KMS-11 (cell line): ENCODE measurements around the gene SKP1.
A peak's percentile ranks its signal among the peaks of the same experiment; 100 is the strongest.

Experiments
- H2AFZ ChIP-seq: fragments of 200-600 bp; sonication (generic); 2 replicates; pipeline ENCODE4 v1.6.1; 2016; ENCODE audit warnings: antibody characterized with exemption, mixed run types, low read depth
- H3K27ac ChIP-seq: fragments of 200-600 bp; sonication (generic); 2 replicates; pipeline ENCODE4 v1.6.1; 2016; ENCODE audit warnings: mild to moderate bottlenecking, mixed run types
- H3K27me3 ChIP-seq: fragments of 200-600 bp; sonication (generic); 2 replicates; pipeline ENCODE4 v1.6.1; 2017; ENCODE audit warnings: mild to moderate bottlenecking, low read depth, mixed run types, moderate library complexity; ENCODE audit not compliant: insufficient read depth
- H3K36me3 ChIP-seq: fragments of 200-600 bp; sonication (generic); 2 replicates; pipeline ENCODE4 v1.6.1; 2017; ENCODE audit warnings: mild to moderate bottlenecking, mixed run types; ENCODE audit not compliant: insufficient read depth
- H3K4me1 ChIP-seq: fragments of 200-600 bp; sonication (generic); 2 replicates; pipeline ENCODE4 v1.6.1; 2016; ENCODE audit warnings: mild to moderate bottlenecking, low read depth, mixed run types; ENCODE audit not compliant: poor library complexity, severe bottlenecking
- H3K4me2 ChIP-seq: fragments of 200-600 bp; sonication (generic); 2 replicates; pipeline ENCODE4 v1.7.0; 2016; ENCODE audit warnings: mild to moderate bottlenecking, mixed run types
- H3K4me3 ChIP-seq: fragments of 200-600 bp; sonication (generic); IDR thresholded peaks from 2 replicates; pipeline ENCODE4 v1.6.1; 2017; ENCODE audit warnings: low read depth, low read length, mixed read lengths; ENCODE audit not compliant: insufficient read depth
- H3K79me2 ChIP-seq: fragments of 200-600 bp; sonication (generic); 2 replicates; pipeline ENCODE4 v1.6.1; 2016; ENCODE audit warnings: low read depth, mixed run types; ENCODE audit not compliant: insufficient read depth
- H3K9ac ChIP-seq: fragments of 200-600 bp; sonication (generic); 2 replicates; pipeline ENCODE4 v1.6.1; 2016; ENCODE audit warnings: mild to moderate bottlenecking, mixed run types
- H4K20me1 ChIP-seq: fragments of 200-600 bp; sonication (generic); 2 replicates; pipeline ENCODE4 v1.6.1; 2016; ENCODE audit warnings: mild to moderate bottlenecking, mixed run types; ENCODE audit not compliant: insufficient read depth
- CTCF ChIP-seq: fragments of 200-600 bp; sonication (generic); conservative IDR thresholded peaks from 2 replicates; pipeline ENCODE4 v1.6.1; 2017; ENCODE audit warnings: low read depth, mild to moderate bottlenecking, antibody characterized with exemption, low read length, moderate library complexity, mixed read lengths

Gene SKP1

GRCh38 chr5:134142052-134142451 is 34.7 kb downstream of the SKP1 start:
- Histone ChIP-seq H4K20me1 (peaks cover 4% of the 10 kb centered on the region; the same call in 1 of the 2 replicates), H3K4me3 (no peak overlapping the region), H3K4me1 (peaks cover 34% of the 10 kb centered on the region), H3K79me2 (no peaks in the 10 kb centered on the region), H3K27ac (no peak overlapping the region), H3K4me2 (no peak overlapping the region), H3K36me3 (no peaks in the 10 kb centered on the region), H2AFZ (no peak overlapping the region), H3K9ac (no peak overlapping the region), H3K27me3 (no peaks in the 10 kb centered on the region)
- no peak for TF ChIP-seq CTCF

DNA sequence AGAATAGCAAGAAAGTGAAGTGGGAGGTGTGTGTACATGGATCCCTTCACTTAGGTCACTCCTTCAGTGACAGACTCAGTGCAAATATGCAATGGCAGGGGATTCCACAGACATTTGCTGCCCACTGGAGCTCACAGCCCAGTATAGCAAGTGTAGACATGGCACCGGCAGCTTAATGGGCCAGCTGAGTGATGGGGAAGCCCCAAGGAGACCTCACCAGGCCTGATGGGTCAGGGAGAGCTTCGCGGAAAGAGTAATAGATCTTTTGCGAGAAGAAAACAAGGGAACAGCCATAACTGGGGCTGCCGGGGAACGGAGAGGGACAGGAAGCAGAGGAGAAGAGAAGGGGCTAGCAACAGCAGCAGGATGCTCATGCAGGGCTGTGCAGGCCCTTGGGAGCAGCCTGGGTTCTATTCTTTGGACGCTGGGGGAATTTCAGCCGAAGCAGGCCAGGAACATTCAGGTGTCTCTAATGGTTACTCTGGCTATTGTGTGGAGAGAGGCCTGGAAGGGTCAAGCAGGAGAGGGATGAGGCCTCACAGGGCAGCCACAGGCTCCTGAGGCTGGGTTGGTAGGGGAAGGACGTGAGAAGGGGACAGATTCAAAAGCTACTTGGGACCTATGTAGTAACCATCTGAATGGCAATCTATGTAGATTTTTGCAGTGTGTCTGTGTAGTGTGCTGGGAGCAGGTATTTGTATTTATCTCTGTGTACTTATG is 35.3 kb downstream of the SKP1 start:
- Histone ChIP-seq H4K20me1 (peaks cover 9% of the 10 kb centered on the region; the same call in 1 of the 2 replicates), H3K79me2 (no peaks in the 10 kb centered on the region), H3K9ac (no peak overlapping the region), H2AFZ (no peak overlapping the region), H3K4me1 (peaks cover 34% of the 10 kb centered on the region), H3K4me2 (no peak overlapping the region), H3K36me3 (no peaks in the 10 kb centered on the region), H3K27ac (no peak overlapping the region), H3K4me3 (no peak overlapping the region), H3K27me3 (no peaks in the 10 kb centered on the region)
- TF ChIP-seq CTCF: no peak

DNA sequence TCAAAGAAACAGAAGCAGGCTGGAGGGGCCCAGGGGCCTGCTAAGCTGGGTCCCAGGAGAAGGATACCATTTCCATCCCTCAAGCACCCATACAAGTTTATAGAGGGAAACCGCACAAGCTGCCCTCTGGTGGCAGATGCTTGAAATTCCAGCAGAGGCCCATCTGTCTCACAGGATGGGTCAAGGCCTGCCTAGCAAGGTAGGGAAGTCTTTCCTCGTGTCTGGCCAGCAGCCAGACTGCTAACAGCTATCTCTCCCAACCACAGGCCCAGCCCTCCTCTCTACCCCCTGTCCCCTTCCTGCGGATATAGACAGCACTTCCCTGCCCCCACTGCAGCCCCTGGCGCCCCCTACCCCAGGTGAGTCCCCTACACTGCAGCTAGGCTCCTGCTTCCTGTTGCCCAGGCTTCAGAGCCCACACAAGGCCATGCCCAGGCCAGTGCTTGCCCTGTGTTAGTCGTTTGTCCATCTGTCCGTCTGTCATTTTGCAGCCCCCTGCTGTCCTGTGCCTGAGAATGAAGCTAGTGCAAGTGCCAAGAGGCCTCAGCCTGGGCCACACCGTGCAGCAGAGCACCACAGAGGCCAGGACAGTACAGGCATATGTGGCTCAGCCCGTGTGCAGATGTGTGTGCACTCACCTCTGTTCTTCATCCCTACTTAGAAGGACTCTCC is 36.1 kb downstream of the SKP1 start:
- Histone ChIP-seq H3K4me1 (peaks cover 34% of the 10 kb centered on the region), H3K27me3 (no peaks in the 10 kb centered on the region), H2AFZ (no peak overlapping the region), H3K79me2 (no peaks in the 10 kb centered on the region), H3K4me3 (no peak overlapping the region), H3K4me2 (no peak overlapping the region), H3K9ac (no peak overlapping the region), H3K36me3 (no peaks in the 10 kb centered on the region), H3K27ac (no peak overlapping the region), H4K20me1 (peaks cover 12% of the 10 kb centered on the region)
- peak; percentile 67 for TF ChIP-seq CTCF

GRCh38 chr5:134139891-134140469 is 36.8 kb downstream of the SKP1 start:
- no peak overlapping the region for H3K4me3 ChIP-seq
- no peak for TF ChIP-seq CTCF
- peaks cover 17% of the 10 kb centered on the region for H4K20me1 ChIP-seq
- H3K4me1 ChIP-seq: peaks cover 34% of the 10 kb centered on the region
- H3K79me2 ChIP-seq: no peaks in the 10 kb centered on the region
- no peak overlapping the region for H3K4me2 ChIP-seq
- H2AFZ ChIP-seq: no peak overlapping the region
- H3K9ac ChIP-seq: no peak overlapping the region
- no peaks in the 10 kb centered on the region for H3K27me3 ChIP-seq
- H3K36me3 ChIP-seq: no peaks in the 10 kb centered on the region
- H3K27ac ChIP-seq: no peak overlapping the region
